Keratinocyte (primary cell): ENCODE data around the gene RAB43. TPM values are rescaled to one million over a fixed set of nuclear protein-coding genes. Genes with fewer than 3 reads are reported as not detected.

ENCODE experiments used
- DNase-seq: peaks from one replicate; pipeline ENCODE4 v3.0.0-alpha.2; 2011; ENCODE audit warnings: low read depth, missing footprints, low spot score
- FAIRE-seq: peaks from 2 replicates; lab custom pipeline; 2011; peaks lifted over from hg19 to GRCh38; lab: Jason Lieb, UNC
- H2AFZ ChIP-seq: 2 replicates; pipeline ENCODE4 v1.6.0; 2012; ENCODE audit warnings: low read length, control low read depth, inconsistent platforms; ENCODE audit not compliant: control insufficient read depth
- H3K27ac ChIP-seq: 2 replicates; pipeline ENCODE4 v1.5.1; 2011; ENCODE audit warnings: low read length; ENCODE audit not compliant: control insufficient read depth, insufficient read depth
- H3K27me3 ChIP-seq: 3 replicates; pipeline ENCODE4 v1.6.0; 2011; ENCODE audit warnings: low read length; ENCODE audit not compliant: control insufficient read depth, insufficient read depth; ENCODE audit errors: extremely low read depth
- H3K36me3 ChIP-seq, 2 experiments: 2 replicates in 1 of 2; 3 replicates in 1 of 2; pipeline ENCODE4 v1.5.1; 2011; ENCODE audit warnings: low read length in 2 of 2, mild to moderate bottlenecking in 1 of 2; ENCODE audit not compliant: control insufficient read depth in 2 of 2, insufficient read depth in 2 of 2; ENCODE audit errors: extremely low read depth in 1 of 2
- H3K4me1 ChIP-seq: 3 replicates; pipeline ENCODE4 v1.5.1; 2011; ENCODE audit warnings: low read length; ENCODE audit not compliant: control insufficient read depth, insufficient read depth; ENCODE audit errors: extremely low read depth
- H3K4me2 ChIP-seq: 3 replicates; pipeline ENCODE4 v1.6.0; 2011; ENCODE audit warnings: low read depth, low read length; ENCODE audit not compliant: control insufficient read depth, insufficient read depth; ENCODE audit errors: extremely low read depth
- H3K4me3 ChIP-seq, 3 experiments: fragments of 200-600 bp in 1 of 3; sonication (generic) in 1 of 3; 2 replicates in 2 of 3; 3 replicates in 1 of 3; pipeline ENCODE4 v1.5.1; 2011 to 2016; ENCODE audit warnings: low read length in 3 of 3, mild to moderate bottlenecking in 3 of 3, control low read depth in 2 of 3, inconsistent platforms in 1 of 3, low read depth in 1 of 3, mixed read lengths in 1 of 3, mixed run types in 1 of 3, moderate library complexity in 1 of 3; ENCODE audit not compliant: control insufficient read depth in 2 of 3, insufficient read depth in 2 of 3; ENCODE audit errors: extremely low read depth in 1 of 3
- H3K79me2 ChIP-seq: 2 replicates; pipeline ENCODE4 v1.6.0; 2012; ENCODE audit warnings: low read length; ENCODE audit not compliant: control insufficient read depth, insufficient read depth
- H3K9ac ChIP-seq: 3 replicates; pipeline ENCODE4 v1.6.0; 2011; ENCODE audit warnings: low read length; ENCODE audit not compliant: control insufficient read depth, insufficient read depth; ENCODE audit errors: extremely low read depth
- H3K9me1 ChIP-seq: 3 replicates; pipeline ENCODE4 v1.6.0; 2011; ENCODE audit warnings: low read length; ENCODE audit not compliant: control insufficient read depth, insufficient read depth; ENCODE audit errors: extremely low read depth
- H3K9me3 ChIP-seq: 2 replicates; pipeline ENCODE4 v1.5.1; 2012; ENCODE audit warnings: low read depth, low read length; ENCODE audit not compliant: control insufficient read depth
- H4K20me1 ChIP-seq: 3 replicates; pipeline ENCODE4 v1.6.0; 2011; ENCODE audit warnings: low read length; ENCODE audit not compliant: control insufficient read depth, insufficient read depth; ENCODE audit errors: extremely low read depth
- EZH2 ChIP-seq: IDR thresholded peaks from one replicate; pipeline ENCODE4 v1.6.1; 2012; ENCODE audit warnings: inconsistent platforms, mild to moderate bottlenecking, low read length, moderate library complexity
- dilution Hi-C: fragments of 300-500 bp; cut with MboI; formaldehyde crosslinking; loops from one replicate; pipeline ENCODE4 v1.7.0; 2020; ENCODE audit warnings: low sequenced_read_pairs; ENCODE audit not compliant: extremely low pct_ligation_motif_present
- polyA plus RNA-seq, 5 experiments: library from polyadenylated mRNA; depleted of rRNA in 3 of 5; stranded (reverse) in 3 of 5; stranded (forward) in 1 of 5; unstranded in 1 of 5; fragments of >200 nt; gene quantifications; 1 replicate in 1 of 5; 2 replicates in 3 of 5; 3 replicates in 1 of 5; pipeline versions ENCODE4 v1.2.1 to v1.2.3, GENCODE V29; 2011 to 2012; ENCODE audit warnings: missing spikeins in 2 of 5, low read depth in 1 of 5, low replicate concordance in 1 of 5
- TF ChIP-seq, protein P1 (sequence below), 3 experiments: IDR thresholded peaks in 1 of 3; conservative IDR thresholded peaks in 1 of 3; optimal IDR thresholded peaks in 1 of 3; 2 replicates in 2 of 3; 3 replicates in 1 of 3; pipeline versions ENCODE3 to v1.5.1; 2011; ENCODE audit warnings: low read length in 3 of 3, mild to moderate bottlenecking in 3 of 3, moderate library complexity in 2 of 3, control low read depth in 1 of 3, inconsistent platforms in 1 of 3; ENCODE audit not compliant: insufficient read depth in 2 of 3; ENCODE audit errors: extremely low read depth in 1 of 3

The RAB43 gene
- polyA plus RNA-seq, 1 donor (not counting 4 experiments of a cell fraction or from before 2014, with no cell fraction given), result 8.1 TPM

DNA sequence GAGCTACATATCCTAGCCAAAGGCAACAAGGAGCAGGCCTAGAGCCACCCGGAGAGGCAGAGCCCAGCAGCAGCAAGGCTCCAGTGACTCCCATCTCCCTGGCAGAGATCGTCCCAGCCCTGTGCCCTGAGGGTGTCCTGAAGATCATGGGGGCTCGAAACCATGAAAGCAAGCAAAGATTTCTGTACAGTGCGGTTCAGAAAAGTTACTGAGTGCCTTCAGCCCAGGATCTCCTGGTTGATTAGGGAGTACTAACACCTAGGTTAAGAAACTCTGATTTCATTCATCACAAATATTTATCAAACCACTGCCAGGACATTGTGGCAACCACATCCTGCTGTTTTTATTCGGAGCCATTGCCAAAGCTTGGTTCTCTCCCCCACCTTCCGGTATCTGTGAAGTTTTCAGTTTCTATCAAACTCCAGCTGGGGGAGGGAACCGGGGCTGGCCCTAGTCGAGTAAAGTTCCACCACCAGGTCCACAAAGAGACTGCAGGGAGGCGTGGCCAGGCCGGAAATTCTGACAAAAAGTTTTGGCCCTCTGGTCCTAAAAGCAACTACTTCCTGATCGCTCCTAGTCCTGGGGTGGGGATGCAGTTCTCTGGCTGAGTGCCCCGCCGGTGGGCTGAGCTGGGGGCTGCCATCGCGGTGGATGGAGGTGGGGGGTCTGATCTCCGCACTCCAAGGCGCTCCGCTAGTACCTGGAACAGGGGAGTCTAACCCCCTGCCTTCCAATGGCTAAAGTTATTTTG, 1.2 kb downstream of the RAB43 start:
- H3K9ac ChIP-seq, result peak overlapping the region; percentile 83
- peak overlapping the region; percentile 96 for H3K27ac ChIP-seq
- peaks cover 41% of the 10 kb centered on the region for H3K79me2 ChIP-seq
- no peaks in the 10 kb centered on the region for H3K9me1 ChIP-seq
- peak overlapping the region; percentile 56 to 90 (median 61) for H3K4me3 ChIP-seq
- H3K27me3 ChIP-seq, result no peaks in the 10 kb centered on the region
- H3K4me2 ChIP-seq, result peak overlapping the region; percentile 97
- H2AFZ ChIP-seq, result peak overlapping the region; percentile 71
- no peak for TF ChIP-seq EZH2
- TF ChIP-seq, protein P1, sequence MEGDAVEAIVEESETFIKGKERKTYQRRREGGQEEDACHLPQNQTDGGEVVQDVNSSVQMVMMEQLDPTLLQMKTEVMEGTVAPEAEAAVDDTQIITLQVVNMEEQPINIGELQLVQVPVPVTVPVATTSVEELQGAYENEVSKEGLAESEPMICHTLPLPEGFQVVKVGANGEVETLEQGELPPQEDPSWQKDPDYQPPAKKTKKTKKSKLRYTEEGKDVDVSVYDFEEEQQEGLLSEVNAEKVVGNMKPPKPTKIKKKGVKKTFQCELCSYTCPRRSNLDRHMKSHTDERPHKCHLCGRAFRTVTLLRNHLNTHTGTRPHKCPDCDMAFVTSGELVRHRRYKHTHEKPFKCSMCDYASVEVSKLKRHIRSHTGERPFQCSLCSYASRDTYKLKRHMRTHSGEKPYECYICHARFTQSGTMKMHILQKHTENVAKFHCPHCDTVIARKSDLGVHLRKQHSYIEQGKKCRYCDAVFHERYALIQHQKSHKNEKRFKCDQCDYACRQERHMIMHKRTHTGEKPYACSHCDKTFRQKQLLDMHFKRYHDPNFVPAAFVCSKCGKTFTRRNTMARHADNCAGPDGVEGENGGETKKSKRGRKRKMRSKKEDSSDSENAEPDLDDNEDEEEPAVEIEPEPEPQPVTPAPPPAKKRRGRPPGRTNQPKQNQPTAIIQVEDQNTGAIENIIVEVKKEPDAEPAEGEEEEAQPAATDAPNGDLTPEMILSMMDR (optimal IDR thresholded peaks at IDR 0.05 in 1 of 3, IDR thresholded peaks at IDR 0.05 in 1 of 3, conservative IDR thresholded peaks at IDR 0.05 in 1 of 3; ENCODE audit: extremely low read depth in 1 of 3, insufficient read depth in 2 of 3, low read length in 3 of 3), result peak in 2 of 3 experiments; percentile 15 to 27
- peak; percentile 82 for FAIRE-seq
- DNase-seq, result peak; percentile 55
- peaks cover 7% of the 10 kb centered on the region for H4K20me1 ChIP-seq
- H3K4me1 ChIP-seq, result peaks cover 25% of the 10 kb centered on the region
- no peaks in the 10 kb centered on the region for H3K9me3 ChIP-seq
- dilution Hi-C loops, result no loop called here
- peaks cover 5 to 10% of the 10 kb centered on the region in 2 experiments for H3K36me3 ChIP-seq

- Histone ChIP-seq H3K27ac (peak overlapping the region; percentile 96), H3K4me1 (peaks cover 25% of the 10 kb centered on the region), H4K20me1 (peaks cover 7% of the 10 kb centered on the region), H3K79me2 (peaks cover 46% of the 10 kb centered on the region), H3K9ac (peak overlapping the region; percentile 83), H2AFZ (no peak overlapping the region), H3K27me3 (no peaks in the 10 kb centered on the region), H3K36me3 (peaks cover 7 to 10% of the 10 kb centered on the region in 2 experiments), H3K4me3 (peak overlapping the region; percentile 56 to 90 (median 61)), H3K9me1 (no peaks in the 10 kb centered on the region), H3K4me2 (peak overlapping the region; percentile 97), H3K9me3 (no peaks in the 10 kb centered on the region)
- FAIRE-seq (no peak), DNase-seq (no peak)
- dilution Hi-C loops, result no loop called here
- no peak for TF ChIP-seq EZH2
- TF ChIP-seq, protein P1 (optimal IDR thresholded peaks at IDR 0.05 in 1 of 3, IDR thresholded peaks at IDR 0.05 in 1 of 3, conservative IDR thresholded peaks at IDR 0.05 in 1 of 3; ENCODE audit: extremely low read depth in 1 of 3, insufficient read depth in 2 of 3, low read length in 3 of 3), result no peak
Observed at GRCh38 chr3:129119365-129120100, 2.1 kb downstream of the RAB43 start.
